Lower leg skin (tissue), 3 donors: ENCODE measurements around the gene CCDC91.

Experiments used
- CTCF ChIP-seq, 3 donors: fragments of 450-650 bp; IDR thresholded peaks; one replicate each; pipeline ENCODE4 v1.5.1; 2016; ENCODE audit warnings: antibody characterized with exemption in 3 of 3, mild to moderate bottlenecking in 3 of 3, moderate library complexity in 2 of 3
- POLR2A ChIP-seq, 2 donors: fragments of 450-650 bp; IDR thresholded peaks; one replicate each; pipeline ENCODE4 v1.6.1; 2016 to 2017; ENCODE audit warnings: antibody characterized with exemption in 2 of 2, mild to moderate bottlenecking in 1 of 2, moderate library complexity in 1 of 2

DNA sequence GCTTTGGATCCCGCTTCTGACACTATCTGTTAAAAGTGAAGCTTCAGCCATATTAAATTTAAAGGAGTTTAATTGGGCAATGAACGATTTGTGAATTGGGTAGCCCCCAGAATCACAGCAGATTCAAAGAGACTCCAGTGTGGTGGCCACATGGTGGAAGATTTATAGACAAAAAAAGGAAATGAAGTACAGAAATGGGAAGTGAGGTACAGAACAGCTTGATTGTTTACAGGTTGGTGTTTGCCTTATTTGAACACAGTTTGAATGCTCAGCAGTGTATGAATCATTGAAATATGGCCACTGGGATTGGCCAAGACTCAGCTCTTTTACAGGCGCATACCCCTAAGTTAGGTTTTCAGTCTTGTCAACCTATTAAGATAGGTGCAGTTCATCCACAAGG is 21.9 kb downstream of the CCDC91 start:
- TF ChIP-seq CTCF (IDR thresholded peaks at IDR 0.05), result no peak
- TF ChIP-seq POLR2A (IDR thresholded peaks at IDR 0.05), result no peak
